HFF-Myc (cell line): ENCODE data around the gene MTERF1.
A peak's percentile ranks its signal among the peaks of the same experiment; 100 is the strongest.

Experiments
- DNase-seq: peaks from one replicate; pipeline ENCODE4 v3.0.0-alpha.2; 2011; ENCODE audit warnings: low read depth; ENCODE audit errors: extremely low read depth
- H3K4me3 ChIP-seq: replicated peaks from 2 replicates; pipeline ENCODE4 v1.5.1; 2011; ENCODE audit warnings: low read depth, mild to moderate bottlenecking, control low read depth, low read length
- CTCF ChIP-seq: IDR thresholded peaks from 2 replicates; pipeline ENCODE4 v1.5.1; 2012; ENCODE audit warnings: mild to moderate bottlenecking, low read depth, low read length, control low read depth; ENCODE audit errors: missing control alignments

MTERF1 gene

GRCh38 chr7:91880413-91881241, at the start of gene MTERF1:
MTERF1 (minus strand) TSS chr7:91880702; CDS start chr7:91880083, 619 bp downstream.
- peak within 1 kb of the TSS; percentile 58 for H3K4me3 ChIP-seq
- TF ChIP-seq CTCF: peak; percentile 97
- peak; percentile 69 for DNase-seq

GRCh38 chr7:91929463-91929862, 49.0 kb upstream of the MTERF1 start:
- DNase-seq: no peak
- H3K4me3 ChIP-seq: no peak overlapping the region
- TF ChIP-seq CTCF: no peak

GRCh38 chr7:91927912-91928311, 47.4 kb upstream of the MTERF1 start:
- H3K4me3 ChIP-seq: no peak overlapping the region
- no peak for DNase-seq
- no peak for TF ChIP-seq CTCF

- no peak for DNase-seq
- TF ChIP-seq CTCF: no peak
- H3K4me3 ChIP-seq: no peak overlapping the region
Observed at GRCh38 chr7:91922857-91923256, 42.4 kb upstream of the MTERF1 start.

GRCh38 chr7:91918356-91918755, 37.9 kb upstream of the MTERF1 start:
- no peak overlapping the region for H3K4me3 ChIP-seq
- DNase-seq: no peak
- no peak for TF ChIP-seq CTCF

GRCh38 chr7:91916051-91916440, 35.5 kb upstream of the MTERF1 start:
- no peak overlapping the region for H3K4me3 ChIP-seq
- no peak for DNase-seq
- no peak for TF ChIP-seq CTCF
